Gastroesophageal sphincter (tissue), 4 donors: Measurements from ENCODE around the gene ARMC9. TPM values are rescaled to one million over a fixed set of nuclear protein-coding genes. Genes with fewer than 3 reads are reported as not detected.
A peak's percentile ranks its signal among the peaks of the same experiment; 100 is the strongest.

Experiments used
- ATAC-seq: fragments of 150-250 bp; one replicate; pipeline ENCODE4 v1.9.1; 2016; ENCODE audit warnings: mild to moderate bottlenecking, moderate library complexity
- H3K27ac ChIP-seq, 4 donors: fragments of 200-600 bp; sonication (generic) in 3 of 4; 1 replicate in 3 of 4; 2 replicates in 1 of 4; pipeline ENCODE4 v1.5.1; 2016 to 2019
- H3K27me3 ChIP-seq: fragments of 200-600 bp; sonication (generic); one replicate; pipeline ENCODE4 v1.5.1; 2019
- H3K36me3 ChIP-seq, 2 donors: fragments of 200-600 bp; sonication (generic); one replicate each; pipeline ENCODE4 v1.5.1; 2019; ENCODE audit warnings: control low read depth in 1 of 2
- H3K4me1 ChIP-seq, 3 donors: fragments of 200-600 bp; sonication (generic); 1 replicate in 2 of 3; 2 replicates in 1 of 3; pipeline ENCODE4 v1.5.1; 2016 to 2019; ENCODE audit warnings: control low read depth in 2 of 3
- H3K4me3 ChIP-seq, 2 donors: fragments of 200-600 bp; sonication (generic); one replicate each; pipeline ENCODE4 v1.5.1; 2019; ENCODE audit warnings: mild to moderate bottlenecking in 1 of 2, moderate library complexity in 1 of 2
- H3K9me3 ChIP-seq, 3 donors: fragments of 200-600 bp; sonication (generic); one replicate each; pipeline ENCODE4 v1.5.1; 2017 to 2019; ENCODE audit warnings: control low read depth in 2 of 3
- CTCF ChIP-seq, 4 experiments: fragments of 200-600 bp in 2 of 4; fragments of 450-650 bp in 2 of 4; sonication (generic) in 1 of 4; IDR thresholded peaks; one replicate each; pipeline ENCODE4 v1.5.1; 2017 to 2019; ENCODE audit warnings: antibody characterized with exemption in 4 of 4, mild to moderate bottlenecking in 2 of 4, moderate library complexity in 2 of 4
- EP300 ChIP-seq: sonication (generic); formaldehyde crosslinking; IDR thresholded peaks from one replicate; pipeline ENCODE4 v1.6.1; 2017; ENCODE audit warnings: antibody characterized with exemption, mild to moderate bottlenecking
- POLR2A ChIP-seq, 2 donors: fragments of 450-650 bp; IDR thresholded peaks; one replicate each; pipeline ENCODE4 v1.6.1; 2017; ENCODE audit warnings: antibody characterized with exemption in 2 of 2, mild to moderate bottlenecking in 2 of 2, moderate library complexity in 1 of 2
- POLR2AphosphoS5 ChIP-seq: sonication (generic); formaldehyde crosslinking; IDR thresholded peaks from one replicate; pipeline ENCODE4 v1.6.1; 2017; ENCODE audit warnings: antibody characterized with exemption
- WGBS, 2 donors: methylation state at CpG; one replicate each; pipeline ENCODE4 v1.1.5; 2018; ENCODE audit warnings: low coverage in 1 of 2; 5-methylcytosine and 5-hydroxymethylcytosine counted together
- total RNA-seq, 4 donors: library from RNA; depleted of rRNA; stranded (reverse); fragments of >200 nt; gene quantifications; one replicate each; pipeline ENCODE4 v1.1.0, GENCODE V29; 2016

ARMC9 gene
- total RNA-seq, 4 donors from 2014 or later: 69.6 to 298 (median 152) TPM

- Histone ChIP-seq H3K9me3 (no peaks in the 10 kb centered on the region), H3K27ac (no peak overlapping the region), H3K4me3 (no peak overlapping the region), H3K4me1 (peaks cover 0 to 17% (median 4%) of the 10 kb centered on the region in 3 donors), H3K36me3 (no peaks in the 10 kb centered on the region), H3K27me3 (no peaks in the 10 kb centered on the region)
- TF ChIP-seq CTCF (IDR thresholded peaks at IDR 0.05) (no peak), EP300 (no peak), POLR2AphosphoS5 (no peak)
- ATAC-seq: no peak
- 66 to 76% methylated on average over 3 of the region's 3 CpGs for WGBS, 2 donors
Measured at GRCh38 chr2:231411237-231411636, 212.8 kb downstream of the ARMC9 start.

- WGBS, 2 donors: 10 to 16% methylated on average over 9 to 12 of the region's 67 CpGs
- peak; percentile 98 for ATAC-seq
- Histone ChIP-seq H3K9me3 (no peaks in the 10 kb centered on the region), H3K4me1 (peaks cover 0 to 17% (median 4%) of the 10 kb centered on the region in 3 donors), H3K27ac (peak overlapping the region in 1 of 4 donors; percentile 66), H3K36me3 (no peaks in the 10 kb centered on the region), H3K4me3 (peak overlapping the region; percentile 35 to 69), H3K27me3 (no peaks in the 10 kb centered on the region)
- TF ChIP-seq POLR2A (IDR thresholded peaks at IDR 0.05) (no peak), POLR2AphosphoS5 (no peak), EP300 (no peak), CTCF (IDR thresholded peaks at IDR 0.05) (peak in 3 of 4 experiments; percentile 70 to 91 (median 72))
Measured at GRCh38 chr2:231411831-231412617, 213.6 kb downstream of the ARMC9 start.

GRCh38 chr2:231412618-231412963 is 214.2 kb downstream of the ARMC9 start:
- Histone ChIP-seq H3K4me1 (peaks cover 0 to 17% (median 4%) of the 10 kb centered on the region in 3 donors), H3K27me3 (no peaks in the 10 kb centered on the region), H3K36me3 (no peaks in the 10 kb centered on the region), H3K27ac (peak overlapping the region in 1 of 4 donors; percentile 66), H3K9me3 (no peaks in the 10 kb centered on the region), H3K4me3 (peak overlapping the region; percentile 35 to 69)
- peak; percentile 8 for ATAC-seq
- 16 to 21% methylated on average over 5 to 8 of the region's 9 CpGs for WGBS, 2 donors
- TF ChIP-seq POLR2AphosphoS5: no peak
- no peak for TF ChIP-seq POLR2A (IDR thresholded peaks at IDR 0.05)
- peak in 1 of 4 experiments; percentile 1 for TF ChIP-seq CTCF (IDR thresholded peaks at IDR 0.05)

- H3K9me3 ChIP-seq: no peaks in the 10 kb centered on the region
- peaks cover 0 to 17% (median 4%) of the 10 kb centered on the region in 3 donors for H3K4me1 ChIP-seq
- TF ChIP-seq POLR2AphosphoS5 (no peak), POLR2A (IDR thresholded peaks at IDR 0.05) (no peak), CTCF (IDR thresholded peaks at IDR 0.05) (no peak), EP300 (no peak)
- 81 to 92% methylated on average over 2 to 6 of the region's 6 CpGs for WGBS, 2 donors
- H3K27me3 ChIP-seq: peaks cover 4% of the 10 kb centered on the region
- no peak overlapping the region for H3K4me3 ChIP-seq
- no peaks in the 10 kb centered on the region for H3K36me3 ChIP-seq
- ATAC-seq: no peak
- H3K27ac ChIP-seq: no peak overlapping the region
Measured at GRCh38 chr2:231413456-231413855, 215.0 kb downstream of the ARMC9 start.

- Histone ChIP-seq H3K36me3 (no peaks in the 10 kb centered on the region), H3K27ac (no peak overlapping the region), H3K27me3 (peaks cover 9% of the 10 kb centered on the region), H3K9me3 (no peaks in the 10 kb centered on the region), H3K4me1 (peaks cover 0 to 17% (median 4%) of the 10 kb centered on the region in 3 donors), H3K4me3 (no peak overlapping the region)
- TF ChIP-seq POLR2AphosphoS5 (no peak), CTCF (IDR thresholded peaks at IDR 0.05) (no peak), EP300 (no peak), POLR2A (IDR thresholded peaks at IDR 0.05) (no peak)
- no peak for ATAC-seq
- WGBS, 2 donors: 56 to 70% methylated on average over 8 to 14 of the region's 15 CpGs
Measured at GRCh38 chr2:231413921-231414476, 215.6 kb downstream of the ARMC9 start.
